GM12892 (cell line): ENCODE results near the gene FAM180B.

ENCODE experiments used
- POLR2AphosphoS5 ChIP-seq: IDR thresholded peaks from 2 replicates; pipeline ENCODE4 v1.6.1; 2011; ENCODE audit warnings: low read depth, low read length, control low read depth
- TAF1 ChIP-seq: IDR thresholded peaks from 2 replicates; pipeline ENCODE4 v1.6.1; 2011; ENCODE audit warnings: low read depth, mild to moderate bottlenecking, control low read depth, low read length, borderline replicate concordance

DNA sequence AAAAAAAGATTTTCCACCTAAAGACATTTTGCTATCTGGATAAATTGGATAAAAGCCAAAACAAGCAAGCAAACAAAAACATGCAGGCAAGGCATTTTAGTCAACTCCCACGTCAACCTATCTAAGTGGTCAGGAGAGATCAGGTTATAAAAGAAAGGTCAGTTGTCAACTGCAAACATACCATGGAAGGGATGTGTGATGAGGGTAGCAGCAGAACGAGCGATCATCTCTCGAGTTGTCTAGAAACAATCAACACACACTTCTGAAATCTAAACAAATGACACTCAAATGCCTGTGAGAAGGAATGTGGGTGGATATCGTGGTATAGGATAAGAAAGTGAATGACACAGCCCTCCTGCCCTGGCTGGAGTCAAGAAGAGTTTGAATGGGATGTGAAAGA is 45.0 kb downstream of the FAM180B start:
- TF ChIP-seq POLR2AphosphoS5: no peak
- TF ChIP-seq TAF1: no peak
